Gastrocnemius medialis (tissue), 4 donors: ENCODE data around the gene CFAP100. TPM values are rescaled to one million over a fixed set of nuclear protein-coding genes. Genes with fewer than 3 reads are reported as not detected.

Source experiments
- ATAC-seq, 2 donors: fragments of 150-250 bp; one replicate each; pipeline ENCODE4 v1.9.1; 2016
- DNase-seq, 2 donors: peaks; one replicate each; pipeline ENCODE4 v3.0.0-alpha.2; 2019
- H3K27ac ChIP-seq, 4 donors: fragments of 200-600 bp; sonication (generic); 1 replicate in 1 of 4; 2 replicates in 3 of 4; pipeline ENCODE4 v1.5.1; 2016 to 2018; ENCODE audit warnings: mild to moderate bottlenecking in 2 of 4, moderate library complexity in 1 of 4
- H3K27me3 ChIP-seq, 3 donors: fragments of 200-600 bp; sonication (generic) in 2 of 3; 1 replicate in 1 of 3; 2 replicates in 2 of 3; pipeline versions ENCODE4 v1.5.1 to v1.6.0; 2016 to 2019; ENCODE audit warnings: mild to moderate bottlenecking in 1 of 3, moderate library complexity in 1 of 3
- H3K36me3 ChIP-seq, 2 donors: fragments of 200-600 bp; sonication (generic) in 1 of 2; one replicate each; pipeline ENCODE4 v1.5.1; 2017 to 2018
- H3K4me1 ChIP-seq, 2 donors: fragments of 200-600 bp; sonication (generic) in 1 of 2; one replicate each; pipeline ENCODE4 v1.5.1; 2016 to 2017; ENCODE audit warnings: mild to moderate bottlenecking in 2 of 2
- H3K4me3 ChIP-seq, 4 donors: fragments of 200-600 bp; sonication (generic) in 3 of 4; 1 replicate in 1 of 4; 2 replicates in 3 of 4; pipeline ENCODE4 v1.5.1; 2016 to 2019; ENCODE audit warnings: mild to moderate bottlenecking in 2 of 4
- H3K9me3 ChIP-seq, 3 donors: fragments of 200-600 bp; sonication (generic) in 2 of 3; 1 replicate in 1 of 3; 2 replicates in 2 of 3; pipeline ENCODE4 v1.5.1; 2016 to 2019
- POLR2A ChIP-seq, 2 donors: fragments of 450-650 bp; IDR thresholded peaks; one replicate each; pipeline ENCODE4 v1.6.1; 2017; ENCODE audit warnings: antibody characterized with exemption in 2 of 2, mild to moderate bottlenecking in 2 of 2, moderate library complexity in 2 of 2
- in situ Hi-C, 4 donors: fragments of 200-750 bp; cut with MboI; loops; one replicate each; pipeline versions ENCODE4 v1.15.0 to v1.8.0; 2017; ENCODE audit warnings: low sequenced_read_pairs in 4 of 4
- intact Hi-C: fragments of 100-400 bp; cut with DNase I; formaldehyde crosslinking; loops from one replicate; pipeline ENCODE4 v1.15.1; 2023; ENCODE audit warnings: low total_unique reads
- total RNA-seq, 4 donors: library from RNA; depleted of rRNA; stranded (reverse); fragments of >200 nt; gene quantifications; one replicate each; pipeline versions ENCODE4 v1.1.0 to v1.2.3, GENCODE V29; 2016
- TF ChIP-seq, protein P1 (sequence below), 5 experiments: fragments of 450-650 bp in 3 of 5; fragments of 200-600 bp in 2 of 5; sonication (generic) in 2 of 5; IDR thresholded peaks in 4 of 5; conservative IDR thresholded peaks in 1 of 5; 1 replicate in 4 of 5; 2 replicates in 1 of 5; pipeline ENCODE4 v1.5.1; 2016 to 2019; ENCODE audit warnings: antibody characterized with exemption in 5 of 5, mild to moderate bottlenecking in 3 of 5, moderate library complexity in 3 of 5

CFAP100 gene
- total RNA-seq, 4 donors from 2014 or later = not detected

DNA sequence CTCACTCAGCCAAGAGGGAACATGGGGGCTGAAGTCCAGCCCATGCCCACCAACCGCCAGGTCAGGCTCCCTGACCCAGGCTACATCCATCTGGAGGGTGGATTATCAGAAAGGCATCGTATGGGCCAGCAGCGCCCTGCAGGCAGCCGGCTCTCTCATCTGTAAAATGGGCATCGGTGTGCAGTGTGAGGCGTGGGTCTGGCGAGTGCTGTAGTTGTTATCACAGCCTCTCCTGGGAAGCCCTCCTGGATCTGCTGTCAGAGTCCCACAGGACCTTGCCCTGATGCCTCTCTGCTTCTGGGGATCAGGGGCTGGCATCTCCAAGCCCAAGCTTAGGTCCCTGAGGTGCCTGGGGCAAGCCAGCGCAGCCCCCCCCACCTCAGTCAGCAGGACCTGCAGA is 27.4 kb downstream of the CFAP100 start:
- H3K4me3 ChIP-seq = no peak overlapping the region

DNA sequence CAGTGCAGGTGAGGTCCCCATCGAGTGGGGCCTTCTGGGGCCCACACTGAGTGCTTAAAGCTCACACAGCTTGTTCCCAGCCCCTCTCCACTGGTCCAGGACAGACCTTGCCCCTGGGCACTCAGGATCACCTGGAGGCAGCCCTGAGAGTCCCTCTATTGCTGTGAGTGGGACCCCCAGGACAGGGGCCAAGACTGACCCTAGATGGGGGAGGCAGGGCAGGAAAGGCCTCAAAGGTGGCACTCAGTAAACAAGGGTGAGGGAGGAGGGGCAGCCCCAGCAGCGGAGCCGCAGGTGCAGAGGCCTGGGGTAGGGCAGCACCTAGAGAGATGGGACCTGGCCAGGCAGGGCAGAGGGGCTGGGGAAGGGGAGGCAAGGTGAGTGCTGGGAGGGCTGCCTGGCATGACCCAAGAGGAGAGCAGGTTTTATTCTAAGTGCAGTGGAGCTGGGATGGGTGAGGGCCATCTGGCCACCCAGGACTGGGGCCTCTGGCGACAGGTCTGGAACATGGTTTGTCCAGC is 27.9 kb downstream of the CFAP100 start:
- no peak for TF ChIP-seq POLR2A (IDR thresholded peaks at IDR 0.05)
- TF ChIP-seq, protein P1, sequence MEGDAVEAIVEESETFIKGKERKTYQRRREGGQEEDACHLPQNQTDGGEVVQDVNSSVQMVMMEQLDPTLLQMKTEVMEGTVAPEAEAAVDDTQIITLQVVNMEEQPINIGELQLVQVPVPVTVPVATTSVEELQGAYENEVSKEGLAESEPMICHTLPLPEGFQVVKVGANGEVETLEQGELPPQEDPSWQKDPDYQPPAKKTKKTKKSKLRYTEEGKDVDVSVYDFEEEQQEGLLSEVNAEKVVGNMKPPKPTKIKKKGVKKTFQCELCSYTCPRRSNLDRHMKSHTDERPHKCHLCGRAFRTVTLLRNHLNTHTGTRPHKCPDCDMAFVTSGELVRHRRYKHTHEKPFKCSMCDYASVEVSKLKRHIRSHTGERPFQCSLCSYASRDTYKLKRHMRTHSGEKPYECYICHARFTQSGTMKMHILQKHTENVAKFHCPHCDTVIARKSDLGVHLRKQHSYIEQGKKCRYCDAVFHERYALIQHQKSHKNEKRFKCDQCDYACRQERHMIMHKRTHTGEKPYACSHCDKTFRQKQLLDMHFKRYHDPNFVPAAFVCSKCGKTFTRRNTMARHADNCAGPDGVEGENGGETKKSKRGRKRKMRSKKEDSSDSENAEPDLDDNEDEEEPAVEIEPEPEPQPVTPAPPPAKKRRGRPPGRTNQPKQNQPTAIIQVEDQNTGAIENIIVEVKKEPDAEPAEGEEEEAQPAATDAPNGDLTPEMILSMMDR (IDR thresholded peaks at IDR 0.05 in 4 of 5, conservative IDR thresholded peaks at IDR 0.05 in 1 of 5) = no peak
- H3K4me1 ChIP-seq = no peaks in the 10 kb centered on the region
- H3K9me3 ChIP-seq = no peaks in the 10 kb centered on the region
- in situ Hi-C loops = no loop called here
- no peak overlapping the region for H3K27ac ChIP-seq
- intact Hi-C loops = no loop called here
- H3K4me3 ChIP-seq = no peak overlapping the region
- DNase-seq (no peak), ATAC-seq (no peak)
- peaks cover 0 to 4% (median 0%) of the 10 kb centered on the region in 3 donors for H3K27me3 ChIP-seq
- peaks cover 0 to 9% of the 10 kb centered on the region in 2 donors for H3K36me3 ChIP-seq

More for the DNA sequence above, 27.4 kb downstream of the CFAP100 start:
- ATAC-seq (no peak), DNase-seq (no peak)
- H3K9me3 ChIP-seq = no peaks in the 10 kb centered on the region
- H3K36me3 ChIP-seq = peaks cover 0 to 9% of the 10 kb centered on the region in 2 donors
- intact Hi-C loops (no loop called here), in situ Hi-C loops (no loop called here)
- H3K27me3 ChIP-seq = peaks cover 0 to 4% (median 0%) of the 10 kb centered on the region in 3 donors
- H3K4me1 ChIP-seq = peaks cover 0 to 4% of the 10 kb centered on the region in 2 donors
- TF ChIP-seq, protein P1 (IDR thresholded peaks at IDR 0.05 in 4 of 5, conservative IDR thresholded peaks at IDR 0.05 in 1 of 5) = no peak
- TF ChIP-seq POLR2A (IDR thresholded peaks at IDR 0.05) = no peak
- H3K27ac ChIP-seq = no peak overlapping the region

DNA sequence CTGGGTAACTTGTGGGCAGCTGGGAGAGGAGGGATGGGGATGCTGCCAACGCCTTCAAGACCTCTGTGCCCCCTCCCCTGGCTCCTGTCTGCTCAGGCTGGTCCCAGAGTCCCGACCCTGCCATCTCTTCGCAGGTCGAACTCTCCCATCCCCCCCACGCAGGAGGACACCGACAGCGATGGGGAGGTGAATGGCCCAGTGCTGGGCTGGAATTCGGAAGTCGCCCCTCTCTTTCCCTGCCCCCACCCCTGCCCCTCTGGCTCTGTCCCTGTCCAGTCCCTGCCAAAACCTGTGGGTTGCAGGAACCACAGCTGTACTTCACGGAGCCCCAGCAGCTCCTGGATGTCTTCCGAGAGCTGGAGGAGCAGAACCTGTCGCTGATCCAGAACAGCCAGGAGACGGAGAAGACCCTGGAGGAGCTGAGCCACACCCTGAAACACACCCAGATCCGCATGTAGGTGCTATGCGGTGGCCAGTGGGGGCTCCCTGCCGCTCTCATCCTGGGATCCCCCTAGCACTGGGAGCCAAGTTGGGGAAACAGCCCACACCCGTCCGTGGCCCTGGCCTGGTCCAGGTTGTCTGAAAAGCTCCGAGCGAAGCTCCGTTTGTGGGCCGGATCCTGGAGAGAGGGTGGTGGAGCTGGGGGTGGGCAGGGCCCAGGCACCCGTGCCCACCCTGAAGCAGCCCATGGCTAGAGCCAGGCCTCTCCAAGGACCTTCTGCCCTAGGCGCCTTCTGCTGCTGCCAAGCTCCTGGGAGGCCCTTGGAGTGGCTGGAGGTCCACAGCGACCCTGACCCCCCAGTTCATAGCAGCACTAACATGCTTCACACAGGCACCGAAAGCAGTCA is 28.7 kb downstream of the CFAP100 start:
- in situ Hi-C loops = no loop called here
- peaks cover 0 to 9% of the 10 kb centered on the region in 2 donors for H3K36me3 ChIP-seq

DNA sequence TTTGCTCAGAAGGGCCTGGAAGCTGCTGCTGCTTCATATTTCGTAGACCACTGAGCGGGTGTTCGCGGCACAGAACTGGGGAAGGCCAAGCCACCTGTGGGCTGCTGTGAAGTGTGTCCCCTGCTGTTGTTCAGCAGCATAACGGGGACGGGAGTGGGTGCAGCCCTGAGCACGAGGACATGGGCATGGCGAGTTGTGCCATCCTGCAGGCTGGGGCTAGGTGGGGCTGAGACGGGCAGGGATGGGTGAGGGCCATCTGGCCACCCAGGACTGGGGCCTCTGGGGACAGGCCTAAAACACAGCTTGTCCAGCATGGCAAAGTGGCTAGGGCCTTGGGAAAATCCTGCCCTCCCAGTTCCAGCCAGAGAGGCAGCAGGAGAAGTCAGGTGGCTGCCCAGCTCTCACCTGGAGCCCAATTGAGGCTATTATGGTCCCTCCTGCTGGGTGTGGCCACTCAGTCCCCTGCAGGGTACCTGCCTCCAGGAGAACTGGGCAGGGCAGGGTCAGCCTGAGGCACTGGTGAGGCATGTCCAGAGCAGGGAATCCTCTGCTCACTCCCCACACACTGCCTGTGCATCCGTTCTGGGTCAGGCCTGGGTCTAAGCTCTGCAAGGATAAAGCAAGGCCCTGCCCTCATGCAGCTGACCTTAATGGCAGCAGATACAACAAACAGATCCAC is 29.5 kb downstream of the CFAP100 start:
- intact Hi-C loops (no loop called here), in situ Hi-C loops (no loop called here)
- H3K9me3 ChIP-seq = no peaks in the 10 kb centered on the region
- no peaks in the 10 kb centered on the region for H3K4me1 ChIP-seq
- TF ChIP-seq POLR2A (IDR thresholded peaks at IDR 0.05) = no peak
- TF ChIP-seq, protein P1 (IDR thresholded peaks at IDR 0.05 in 4 of 5, conservative IDR thresholded peaks at IDR 0.05 in 1 of 5) = no peak
- DNase-seq = no peak
- no peak overlapping the region for H3K4me3 ChIP-seq
- no peaks in the 10 kb centered on the region for H3K27me3 ChIP-seq
- H3K36me3 ChIP-seq = peaks cover 0 to 9% of the 10 kb centered on the region in 2 donors
- no peak for ATAC-seq
- no peak overlapping the region for H3K27ac ChIP-seq

More for the DNA sequence above, 28.7 kb downstream of the CFAP100 start:
- no peak overlapping the region for H3K27ac ChIP-seq
- intact Hi-C loops = no loop called here
- H3K27me3 ChIP-seq = no peaks in the 10 kb centered on the region
- TF ChIP-seq, protein P1 (IDR thresholded peaks at IDR 0.05 in 4 of 5, conservative IDR thresholded peaks at IDR 0.05 in 1 of 5) = no peak
- TF ChIP-seq POLR2A (IDR thresholded peaks at IDR 0.05) = no peak
- ATAC-seq (no peak), DNase-seq (no peak)
- no peak overlapping the region for H3K4me3 ChIP-seq
- no peaks in the 10 kb centered on the region for H3K9me3 ChIP-seq
- no peaks in the 10 kb centered on the region for H3K4me1 ChIP-seq
